ENCODE data around the gene TBC1D9. TPM values are rescaled to one million over a fixed set of nuclear protein-coding genes. Genes with fewer than 3 reads are reported as not detected.
A peak's percentile ranks its signal among the peaks of the same experiment; 100 is the strongest.

The TBC1D9 gene
- total RNA-seq, 1 experiment from 2014 or later, result 9.5 TPM

- no peak overlapping the region for H2AFZ ChIP-seq (ENCODE audit: low read depth, low read length, poor library complexity, severe bottlenecking)
- H3K4me1 ChIP-seq (ENCODE audit: control insufficient read depth in 1 of 2, insufficient read depth in 2 of 2, low read length in 2 of 2), result no peaks in the 10 kb centered on the region
- H4K20me1 ChIP-seq (ENCODE audit: insufficient read depth), result no peaks in the 10 kb centered on the region; the same call in 1 of the 2 replicates
- TSS peak; percentile 5 for BruUV-seq (replicated peaks)
- ChIA-PET POLR2A (no interaction called here), RAD21 (ENCODE audit: low non-redundant PET in 1 of 2, low total read pairs in 2 of 2, uncharacterized antibody in 2 of 2, unreplicated experiment in 2 of 2) (no interaction called here), CTCF (interaction anchor here (1.5 kb wide), 1 partner anchor 59 kb away, joined by 3 read pairs; no protein-coding TSS in a partner anchor)
- no peak overlapping the region for H3K9ac ChIP-seq (ENCODE audit: low read length)
- H3K9me3 ChIP-seq (ENCODE audit: control insufficient read depth in 1 of 2, insufficient read depth in 1 of 2, low read depth in 1 of 2, low read length in 2 of 2), result no peaks in the 10 kb centered on the region
- H3K27me3 ChIP-seq (ENCODE audit: insufficient read depth, low read length), result no peaks in the 10 kb centered on the region
- intact Hi-C loops (cut with micrococcal nuclease), result no loop called here
- no peak for DNase-seq (ENCODE audit: low read depth, low spot score)
- no peak for ATAC-seq
- no peak overlapping the region for H3K4me3 ChIP-seq (replicated peaks in 1 of 2; ENCODE audit: low read depth in 1 of 2, low read length in 2 of 2)
- no peaks in the 10 kb centered on the region for H3K9me2 ChIP-seq (ENCODE audit: insufficient read depth)
- H3K36me3 ChIP-seq (ENCODE audit: control insufficient read depth in 1 of 2, insufficient read depth in 2 of 2, low read length in 2 of 2), result no peaks in the 10 kb centered on the region
- no peaks in the 10 kb centered on the region for H3K79me2 ChIP-seq (ENCODE audit: insufficient read depth, low read length)
- H3K4me2 ChIP-seq (ENCODE audit: low read length), result no peak overlapping the region
- H3K27ac ChIP-seq (ENCODE audit: low read depth, low read length), result no peak overlapping the region
- TF ChIP-seq SIN3A (IDR thresholded peaks at IDR 0.05; ENCODE audit: low read depth) (no peak), TCF7L2 (IDR thresholded peaks at IDR 0.05; ENCODE audit: borderline replicate concordance, extremely low read depth, insufficient read depth, insufficient read length) (no peak), POLR2AphosphoS5 (IDR thresholded peaks at IDR 0.05; ENCODE audit: low read depth, low read length) (no peak), RAD21 (IDR thresholded peaks at IDR 0.05; ENCODE audit: low read depth) (no peak), ZBTB33 (IDR thresholded peaks at IDR 0.05; ENCODE audit: extremely low read depth, insufficient replicate concordance, low read length) (no peak), CEBPB (IDR thresholded peaks at IDR 0.05; ENCODE audit: low read depth) (no peak), ZFX (IDR thresholded peaks at IDR 0.05) (no peak), ZNF274 (IDR thresholded peaks at IDR 0.05; ENCODE audit: low read depth, low read length) (no peak), FOSL1 (IDR thresholded peaks at IDR 0.05; ENCODE audit: low read depth) (no peak), EGR1 (IDR thresholded peaks at IDR 0.05; ENCODE audit: low read depth) (no peak), POLR2A (IDR thresholded peaks at IDR 0.05; ENCODE audit: borderline replicate concordance, extremely low read depth, insufficient read depth, insufficient read length) (no peak), EZH2phosphoT487 (IDR thresholded peaks at IDR 0.05; ENCODE audit: borderline replicate concordance) (no peak), YY1 (IDR thresholded peaks at IDR 0.05; ENCODE audit: extremely low read depth, insufficient replicate concordance, low read depth, low read length) (no peak), EZH2 (IDR thresholded peaks at IDR 0.05) (no peak), SP1 (IDR thresholded peaks at IDR 0.05; ENCODE audit: low read depth) (no peak), SRF (IDR thresholded peaks at IDR 0.05; ENCODE audit: low read depth) (no peak), ELF1 (IDR thresholded peaks at IDR 0.05; ENCODE audit: borderline replicate concordance, low read depth) (no peak), REST (IDR thresholded peaks at IDR 0.05; ENCODE audit: low read depth) (no peak)
- TF ChIP-seq, protein P1, sequence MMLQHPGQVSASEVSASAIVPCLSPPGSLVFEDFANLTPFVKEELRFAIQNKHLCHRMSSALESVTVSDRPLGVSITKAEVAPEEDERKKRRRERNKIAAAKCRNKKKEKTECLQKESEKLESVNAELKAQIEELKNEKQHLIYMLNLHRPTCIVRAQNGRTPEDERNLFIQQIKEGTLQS (IDR thresholded peaks at IDR 0.05), result no peak
These were observed 58.2 kb downstream of the TBC1D9 start for GRCh38 chr4:140697709-140698560.
